ENCODE measurements around the gene SKIC2.
"Not testable (repeated sequence)": the region's sequence is repeated elsewhere in the genome, so short reads cannot be mapped to it uniquely, and the experiment has no call there.

SKIC2 gene

DNA sequence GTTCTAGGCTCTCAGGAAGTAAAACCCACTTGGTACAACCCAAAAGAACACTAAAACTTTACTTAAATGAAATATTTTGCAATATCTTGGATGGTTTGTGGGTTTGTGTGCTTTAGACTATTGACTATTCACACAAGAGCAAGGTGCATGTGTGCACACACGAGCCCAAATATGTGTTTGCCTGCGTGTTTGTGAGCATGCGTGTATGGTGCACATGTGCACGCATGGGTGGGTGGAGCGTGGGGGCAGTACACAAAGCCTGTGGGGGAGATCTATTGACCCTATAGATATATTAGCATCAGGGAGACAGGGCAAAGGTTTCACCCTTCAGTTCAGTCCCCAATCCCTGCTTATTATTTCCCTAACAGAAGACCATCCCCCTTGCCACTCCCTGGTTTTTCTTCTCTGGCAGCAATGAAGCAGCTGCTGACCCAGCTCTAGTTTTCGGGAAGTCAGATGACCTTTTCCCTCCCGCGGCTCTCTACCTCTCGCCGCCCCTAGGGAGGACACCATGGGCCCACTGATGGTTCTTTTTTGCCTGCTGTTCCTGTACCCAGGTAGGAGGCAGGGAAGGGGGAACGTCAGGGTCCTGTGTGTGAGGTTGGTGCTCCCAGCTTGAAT, 31.6 kb upstream of the SKIC2 start, which contains the start of gene C2:
Gene C2 (plus strand): TSS at position 476 of the 621 bp plus-strand sequence. CDS start 36 bp downstream, at position 512.
- TF ChIP-seq PAX5 (IDR thresholded peaks at IDR 0.05; ENCODE audit: insufficient read depth, low read length, severe bottlenecking), result no peak
- TF ChIP-seq TAF1 (IDR thresholded peaks at IDR 0.05; ENCODE audit: low read depth, low read length), result no peak
- TF ChIP-seq POU2F2 (IDR thresholded peaks at IDR 0.05; ENCODE audit: low read depth, low read length), result no peak
- TF ChIP-seq SPI1 (IDR thresholded peaks at IDR 0.05; ENCODE audit: low read depth, low read length), result no peak
- no peak for TF ChIP-seq POLR2AphosphoS5 (IDR thresholded peaks at IDR 0.05; ENCODE audit: low read depth, low read length)
- no peak for TF ChIP-seq POLR2A (IDR thresholded peaks at IDR 0.05; ENCODE audit: low read depth, low read length)
- no peak for FAIRE-seq
- no peak for DNase-seq (ENCODE audit: insufficient read length, low spot score)

DNA sequence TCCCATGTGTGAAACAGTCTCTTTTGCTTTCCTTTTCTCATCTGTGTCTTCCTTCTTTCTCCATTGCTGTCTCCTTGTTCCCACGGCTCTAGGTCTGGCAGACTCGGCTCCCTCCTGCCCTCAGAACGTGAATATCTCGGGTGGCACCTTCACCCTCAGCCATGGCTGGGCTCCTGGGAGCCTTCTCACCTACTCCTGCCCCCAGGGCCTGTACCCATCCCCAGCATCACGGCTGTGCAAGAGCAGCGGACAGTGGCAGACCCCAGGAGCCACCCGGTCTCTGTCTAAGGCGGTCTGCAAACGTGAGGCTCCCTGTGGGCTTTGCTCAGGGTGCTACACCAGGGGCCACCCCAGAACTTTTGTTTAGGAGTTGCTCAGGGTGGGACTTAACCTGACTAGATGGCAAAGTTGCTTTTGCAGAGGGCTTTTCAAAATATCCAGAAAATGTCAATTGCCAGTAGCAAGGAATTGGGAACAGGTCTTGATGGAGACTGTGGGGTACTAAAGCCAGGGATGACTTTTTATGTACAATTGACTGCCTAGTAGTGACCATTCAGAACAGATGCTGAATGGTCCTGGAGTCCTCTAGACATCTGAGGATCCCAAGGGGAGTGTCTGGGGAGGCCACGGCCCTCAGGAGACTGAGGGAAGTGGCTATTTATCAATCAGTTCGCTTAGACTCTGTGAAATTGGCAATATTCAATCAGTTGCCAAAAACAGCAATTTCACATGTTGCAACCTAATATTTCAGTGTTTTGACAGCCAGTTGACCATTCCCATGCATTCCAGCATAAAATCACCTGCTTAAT, 30.9 kb upstream of the SKIC2 start:
- FAIRE-seq (no peak), DNase-seq (ENCODE audit: insufficient read length, low spot score) (no peak)
- TF ChIP-seq SPI1 (IDR thresholded peaks at IDR 0.05; ENCODE audit: low read depth, low read length), result no peak
- no peak for TF ChIP-seq POU2F2 (IDR thresholded peaks at IDR 0.05; ENCODE audit: low read depth, low read length)
- TF ChIP-seq POLR2A (IDR thresholded peaks at IDR 0.05; ENCODE audit: low read depth, low read length), result no peak
- TF ChIP-seq TAF1 (IDR thresholded peaks at IDR 0.05; ENCODE audit: low read depth, low read length), result no peak
- no peak for TF ChIP-seq POLR2AphosphoS5 (IDR thresholded peaks at IDR 0.05; ENCODE audit: low read depth, low read length)
- TF ChIP-seq PAX5 (IDR thresholded peaks at IDR 0.05; ENCODE audit: insufficient read depth, low read length, severe bottlenecking), result no peak

DNA sequence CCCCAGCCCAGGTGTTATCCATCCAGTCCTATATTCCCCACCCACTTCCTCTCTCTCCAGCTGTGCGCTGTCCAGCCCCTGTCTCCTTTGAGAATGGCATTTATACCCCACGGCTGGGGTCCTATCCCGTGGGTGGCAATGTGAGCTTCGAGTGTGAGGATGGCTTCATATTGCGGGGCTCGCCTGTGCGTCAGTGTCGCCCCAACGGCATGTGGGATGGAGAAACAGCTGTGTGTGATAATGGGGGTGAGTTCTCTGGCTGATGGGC, 30.4 kb upstream of the SKIC2 start:
- no peak for DNase-seq (ENCODE audit: insufficient read length, low spot score)
- TF ChIP-seq POU2F2 (IDR thresholded peaks at IDR 0.05; ENCODE audit: low read depth, low read length), result no peak
- no peak for TF ChIP-seq POLR2A (IDR thresholded peaks at IDR 0.05; ENCODE audit: low read depth, low read length)
- no peak for TF ChIP-seq TAF1 (IDR thresholded peaks at IDR 0.05; ENCODE audit: low read depth, low read length)
- no peak for TF ChIP-seq POLR2AphosphoS5 (IDR thresholded peaks at IDR 0.05; ENCODE audit: low read depth, low read length)
- no peak for TF ChIP-seq SPI1 (IDR thresholded peaks at IDR 0.05; ENCODE audit: low read depth, low read length)
- TF ChIP-seq PAX5 (IDR thresholded peaks at IDR 0.05; ENCODE audit: insufficient read depth, low read length, severe bottlenecking), result no peak
- no peak for FAIRE-seq

DNA sequence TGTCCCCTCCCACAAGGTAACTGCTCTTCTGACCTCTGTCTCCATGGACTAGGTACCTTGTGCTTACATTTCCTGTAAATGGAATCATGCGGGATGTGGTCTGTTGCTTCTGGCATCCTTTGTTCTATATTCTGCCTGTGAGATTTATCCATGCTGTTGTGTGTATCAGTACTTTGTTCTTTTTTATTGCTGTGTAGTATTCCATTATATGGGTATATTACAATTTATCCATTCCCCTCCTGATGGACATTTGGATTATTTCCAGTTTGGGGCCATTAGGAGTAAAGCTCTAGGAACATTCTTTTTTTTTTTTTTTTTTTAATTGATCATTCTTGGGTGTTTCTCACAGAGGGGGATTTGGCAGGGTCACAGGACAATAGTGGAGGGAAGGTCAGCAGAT, 28.0 kb upstream of the SKIC2 start:
- FAIRE-seq, result no peak
- TF ChIP-seq SPI1 (IDR thresholded peaks at IDR 0.05; ENCODE audit: low read depth, low read length) (no peak), POLR2AphosphoS5 (IDR thresholded peaks at IDR 0.05; ENCODE audit: low read depth, low read length) (no peak), POU2F2 (IDR thresholded peaks at IDR 0.05; ENCODE audit: low read depth, low read length) (no peak), TAF1 (IDR thresholded peaks at IDR 0.05; ENCODE audit: low read depth, low read length) (no peak), PAX5 (IDR thresholded peaks at IDR 0.05; ENCODE audit: insufficient read depth, low read length, severe bottlenecking) (no peak), POLR2A (IDR thresholded peaks at IDR 0.05; ENCODE audit: low read depth, low read length) (no peak)
- no peak for DNase-seq (ENCODE audit: insufficient read length, low spot score)

DNA sequence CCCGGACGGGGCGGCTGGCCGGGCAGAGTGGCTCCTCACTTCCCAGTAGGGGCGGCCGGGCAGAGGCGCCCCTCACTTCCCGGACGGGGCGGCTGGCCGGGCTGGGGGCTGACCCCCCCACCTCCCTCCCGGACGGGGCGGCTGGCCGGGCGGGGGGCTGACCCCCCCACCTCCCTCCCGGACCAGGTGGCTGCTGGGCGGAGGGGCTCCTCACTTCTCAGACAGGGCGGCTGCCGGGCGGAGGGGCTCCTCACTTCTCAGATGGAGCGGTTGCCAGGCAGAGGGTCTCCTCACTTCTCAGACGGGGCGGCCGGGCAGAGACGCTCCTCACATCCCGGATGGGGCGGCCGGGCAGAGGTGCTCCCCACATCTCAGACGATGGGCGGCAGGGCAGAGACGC, 26.8 kb upstream of the SKIC2 start:
- FAIRE-seq; DNase-seq (ENCODE audit: insufficient read length, low spot score): not testable (repeated sequence)

DNA sequence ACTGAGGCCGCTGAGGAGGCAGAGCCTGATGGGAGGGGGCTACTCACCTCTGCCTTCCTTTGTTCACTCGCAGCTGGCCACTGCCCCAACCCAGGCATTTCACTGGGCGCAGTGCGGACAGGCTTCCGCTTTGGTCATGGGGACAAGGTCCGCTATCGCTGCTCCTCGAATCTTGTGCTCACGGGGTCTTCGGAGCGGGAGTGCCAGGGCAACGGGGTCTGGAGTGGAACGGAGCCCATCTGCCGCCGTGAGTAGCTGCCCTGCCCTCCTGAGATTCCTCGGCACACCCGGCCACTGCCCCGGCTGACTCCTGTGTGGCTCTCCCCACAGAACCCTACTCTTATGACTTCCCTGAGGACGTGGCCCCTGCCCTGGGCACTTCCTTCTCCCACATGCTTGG, 25.4 kb upstream of the SKIC2 start:
- DNase-seq (ENCODE audit: insufficient read length, low spot score), result no peak
- TF ChIP-seq TAF1 (IDR thresholded peaks at IDR 0.05; ENCODE audit: low read depth, low read length) (no peak), POLR2AphosphoS5 (IDR thresholded peaks at IDR 0.05; ENCODE audit: low read depth, low read length) (no peak), SPI1 (IDR thresholded peaks at IDR 0.05; ENCODE audit: low read depth, low read length) (no peak), POLR2A (IDR thresholded peaks at IDR 0.05; ENCODE audit: low read depth, low read length) (no peak), PAX5 (IDR thresholded peaks at IDR 0.05; ENCODE audit: insufficient read depth, low read length, severe bottlenecking) (no peak), POU2F2 (IDR thresholded peaks at IDR 0.05; ENCODE audit: low read depth, low read length) (no peak)
- FAIRE-seq, result no peak

DNA sequence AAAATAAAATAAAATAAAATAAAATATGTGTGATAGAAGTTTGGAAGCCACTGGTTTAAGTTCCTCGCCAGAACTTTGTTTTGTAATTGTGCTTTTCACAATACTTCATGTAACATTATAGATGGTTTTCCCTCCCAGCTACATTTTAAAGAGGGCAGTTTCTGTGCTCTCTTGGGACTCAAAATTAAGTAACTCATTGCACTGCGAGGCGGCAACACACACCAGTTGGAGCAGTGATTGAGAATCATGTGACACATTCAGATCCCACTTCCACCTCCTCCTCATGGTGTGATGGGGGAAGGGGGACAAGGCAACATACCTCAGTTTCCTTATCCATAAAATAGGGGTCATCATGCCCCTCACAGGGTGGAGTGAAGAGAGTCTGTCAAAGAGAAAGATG, 24.0 kb upstream of the SKIC2 start:
- FAIRE-seq (no peak), DNase-seq (ENCODE audit: insufficient read length, low spot score) (no peak)
- TF ChIP-seq POLR2AphosphoS5 (IDR thresholded peaks at IDR 0.05; ENCODE audit: low read depth, low read length) (no peak), POU2F2 (IDR thresholded peaks at IDR 0.05; ENCODE audit: low read depth, low read length) (no peak), TAF1 (IDR thresholded peaks at IDR 0.05; ENCODE audit: low read depth, low read length) (no peak), SPI1 (IDR thresholded peaks at IDR 0.05; ENCODE audit: low read depth, low read length) (no peak), PAX5 (IDR thresholded peaks at IDR 0.05; ENCODE audit: insufficient read depth, low read length, severe bottlenecking) (no peak), POLR2A (IDR thresholded peaks at IDR 0.05; ENCODE audit: low read depth, low read length) (no peak)

DNA sequence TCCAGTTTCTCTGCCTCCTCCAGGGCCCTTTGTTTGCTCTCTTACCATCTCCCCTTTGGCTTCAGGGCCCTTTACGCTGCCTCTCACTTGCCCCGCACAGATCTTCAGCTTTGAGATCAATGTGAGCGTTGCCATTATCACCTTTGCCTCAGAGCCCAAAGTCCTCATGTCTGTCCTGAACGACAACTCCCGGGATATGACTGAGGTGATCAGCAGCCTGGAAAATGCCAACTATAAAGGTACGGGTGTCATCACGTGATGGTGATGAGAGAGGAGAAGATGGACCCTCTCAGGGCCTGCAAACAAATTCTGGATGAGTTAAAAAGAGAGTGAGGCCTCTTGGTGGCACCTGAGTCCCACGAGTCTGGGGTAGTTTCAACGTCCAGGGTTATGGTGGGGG, 23.2 kb upstream of the SKIC2 start:
- TF ChIP-seq POLR2AphosphoS5 (IDR thresholded peaks at IDR 0.05; ENCODE audit: low read depth, low read length) (no peak), PAX5 (IDR thresholded peaks at IDR 0.05; ENCODE audit: insufficient read depth, low read length, severe bottlenecking) (no peak), TAF1 (IDR thresholded peaks at IDR 0.05; ENCODE audit: low read depth, low read length) (no peak), SPI1 (IDR thresholded peaks at IDR 0.05; ENCODE audit: low read depth, low read length) (no peak), POLR2A (IDR thresholded peaks at IDR 0.05; ENCODE audit: low read depth, low read length) (no peak), POU2F2 (IDR thresholded peaks at IDR 0.05; ENCODE audit: low read depth, low read length) (no peak)
- DNase-seq (ENCODE audit: insufficient read length, low spot score) (no peak), FAIRE-seq (no peak)

DNA sequence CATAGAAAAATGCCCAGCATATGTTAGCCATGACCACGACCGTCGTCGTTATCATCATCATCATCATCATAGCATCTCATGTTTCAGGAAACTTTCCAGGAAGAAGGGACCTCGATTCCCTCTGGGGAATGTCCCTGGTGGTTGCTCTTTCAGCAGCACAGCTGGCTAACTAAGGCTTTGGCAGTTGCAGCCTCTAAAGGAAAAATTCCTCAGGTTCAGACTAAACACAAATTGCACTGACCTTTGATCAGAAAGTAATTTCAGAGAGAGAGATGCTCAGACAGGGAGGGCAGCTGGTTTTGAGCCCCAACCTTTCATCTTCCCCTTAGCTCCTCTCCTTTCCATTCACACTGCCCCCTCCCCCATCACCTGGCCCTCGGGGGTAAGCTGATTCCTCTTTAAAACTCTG, 18.7 kb upstream of the SKIC2 start:
- FAIRE-seq (no peak), DNase-seq (ENCODE audit: insufficient read length, low spot score) (no peak)
- TF ChIP-seq TAF1 (IDR thresholded peaks at IDR 0.05; ENCODE audit: low read depth, low read length) (no peak), POLR2A (IDR thresholded peaks at IDR 0.05; ENCODE audit: low read depth, low read length) (no peak), SPI1 (IDR thresholded peaks at IDR 0.05; ENCODE audit: low read depth, low read length) (no peak), POU2F2 (IDR thresholded peaks at IDR 0.05; ENCODE audit: low read depth, low read length) (no peak), POLR2AphosphoS5 (IDR thresholded peaks at IDR 0.05; ENCODE audit: low read depth, low read length) (no peak), PAX5 (IDR thresholded peaks at IDR 0.05; ENCODE audit: insufficient read depth, low read length, severe bottlenecking) (no peak)

Measured in GM12891 (cell line).